GM21447 (cell line): ENCODE data around the gene SNAPC2.
"Not testable (repeated sequence)": the region's sequence is repeated elsewhere in the genome, so short reads cannot be mapped to it uniquely, and the experiment has no call there.

Experiments used
- ATAC-seq: cut with Tn5 transposase; IDR thresholded peaks from one replicate; pipeline ENCODE4 v1.9.1; 2021; ENCODE audit not compliant: unreplicated experiment

SNAPC2 gene

GRCh38 chr19:7921302-7921966 is 1.3 kb downstream of the SNAPC2 start:
- no peak for ATAC-seq

GRCh38 chr19:7921967-7922835 is 2.1 kb downstream of the SNAPC2 start:
- no peak for ATAC-seq

GRCh38 chr19:7922836-7923195 is 2.7 kb downstream of the SNAPC2 start:
- ATAC-seq, result no peak

GRCh38 chr19:7923295-7924191 is 3.4 kb downstream of the SNAPC2 start:
- ATAC-seq, result no peak

- ATAC-seq, result no peak
Observed at GRCh38 chr19:7924241-7924640, 4.1 kb downstream of the SNAPC2 start.

- ATAC-seq, result no peak
Observed at GRCh38 chr19:7924651-7925170, 4.6 kb downstream of the SNAPC2 start.

GRCh38 chr19:7925171-7925851 is 5.2 kb downstream of the SNAPC2 start:
- no peak for ATAC-seq

GRCh38 chr19:7926021-7926726 is 6.0 kb downstream of the SNAPC2 start, which contains the start of gene CTXN1:
CTXN1 (minus strand) TSS chr19:7926135; CDS start chr19:7925538, 597 bp downstream.
- ATAC-seq, result no peak

- no peak for ATAC-seq
Observed at GRCh38 chr19:7926727-7927604, 6.8 kb downstream of the SNAPC2 start.

- no peak for ATAC-seq
Observed at GRCh38 chr19:7927605-7928333, 7.6 kb downstream of the SNAPC2 start.

GRCh38 chr19:7928334-7928706 is 8.2 kb downstream of the SNAPC2 start:
- no peak for ATAC-seq

- no peak for ATAC-seq
Observed at GRCh38 chr19:7928741-7929701, 8.9 kb downstream of the SNAPC2 start.

- not testable (repeated sequence) for ATAC-seq
Observed at GRCh38 chr19:7930030-7930429, 9.9 kb downstream of the SNAPC2 start.

- ATAC-seq, result no peak
Observed at GRCh38 chr19:7930765-7931164, 10.6 kb downstream of the SNAPC2 start.

GRCh38 chr19:7931221-7932061 is 11.3 kb downstream of the SNAPC2 start:
- ATAC-seq, result no peak

GRCh38 chr19:7932276-7932929 is 12.3 kb downstream of the SNAPC2 start:
- no peak for ATAC-seq
